ENCODE results near the gene PTPN14.

PTPN14 gene

GRCh38 chr1:214332946-214333798 lies 218.2 kb downstream of the PTPN14 start:
- Mint-ChIP-seq H3K27ac (no peak overlapping the region), H3K27me3 (no peaks in the 10 kb centered on the region), H3K4me1 (ENCODE audit: low read depth) (no peaks in the 10 kb centered on the region), H3K36me3 (ENCODE audit: low read depth) (peaks cover 79% of the 10 kb centered on the region), H3K4me3 (no peak overlapping the region), H3K9me3 (no peaks in the 10 kb centered on the region)
- DNase-seq = peak; percentile 58

- peak; percentile 67 for DNase-seq
- Mint-ChIP-seq H3K27me3 (no peaks in the 10 kb centered on the region), H3K36me3 (ENCODE audit: low read depth) (peaks cover 77% of the 10 kb centered on the region), H3K9me3 (no peaks in the 10 kb centered on the region), H3K4me1 (ENCODE audit: low read depth) (peaks cover 7% of the 10 kb centered on the region), H3K27ac (no peak overlapping the region), H3K4me3 (no peak overlapping the region)
Measured at GRCh38 chr1:214331827-214332423, 219.5 kb downstream of the PTPN14 start.

- H3K9me3 Mint-ChIP-seq = no peaks in the 10 kb centered on the region
- H3K27ac Mint-ChIP-seq = no peak overlapping the region
- H3K4me1 Mint-ChIP-seq (ENCODE audit: low read depth) = peaks cover 7% of the 10 kb centered on the region
- H3K27me3 Mint-ChIP-seq = no peaks in the 10 kb centered on the region
- H3K4me3 Mint-ChIP-seq = no peak overlapping the region
- no peak for DNase-seq
- peaks cover 75% of the 10 kb centered on the region for H3K36me3 Mint-ChIP-seq (ENCODE audit: low read depth)
Measured at GRCh38 chr1:214331180-214331579, 220.2 kb downstream of the PTPN14 start.

- Mint-ChIP-seq H3K27ac (no peak overlapping the region), H3K4me3 (no peak overlapping the region), H3K4me1 (ENCODE audit: low read depth) (peaks cover 7% of the 10 kb centered on the region), H3K27me3 (no peaks in the 10 kb centered on the region), H3K9me3 (no peaks in the 10 kb centered on the region), H3K36me3 (ENCODE audit: low read depth) (peaks cover 73% of the 10 kb centered on the region)
- DNase-seq = no peak
Measured at GRCh38 chr1:214330715-214331114, 220.7 kb downstream of the PTPN14 start.

GRCh38 chr1:214330222-214330621 lies 221.2 kb downstream of the PTPN14 start:
- no peak overlapping the region for H3K4me3 Mint-ChIP-seq
- no peak for DNase-seq
- H3K27me3 Mint-ChIP-seq = no peaks in the 10 kb centered on the region
- peaks cover 7% of the 10 kb centered on the region for H3K4me1 Mint-ChIP-seq (ENCODE audit: low read depth)
- no peaks in the 10 kb centered on the region for H3K9me3 Mint-ChIP-seq
- no peak overlapping the region for H3K27ac Mint-ChIP-seq
- H3K36me3 Mint-ChIP-seq (ENCODE audit: low read depth) = peaks cover 73% of the 10 kb centered on the region

- Mint-ChIP-seq H3K36me3 (ENCODE audit: low read depth) (peaks cover 72% of the 10 kb centered on the region), H3K9me3 (no peaks in the 10 kb centered on the region), H3K27me3 (no peaks in the 10 kb centered on the region), H3K27ac (no peak overlapping the region), H3K4me3 (no peak overlapping the region), H3K4me1 (ENCODE audit: low read depth) (peaks cover 7% of the 10 kb centered on the region)
- DNase-seq = no peak
Measured at GRCh38 chr1:214329470-214330220, 221.8 kb downstream of the PTPN14 start.

GRCh38 chr1:214328770-214329469 lies 222.5 kb downstream of the PTPN14 start:
- Mint-ChIP-seq H3K36me3 (ENCODE audit: low read depth) (peaks cover 73% of the 10 kb centered on the region), H3K27ac (no peak overlapping the region), H3K4me3 (no peak overlapping the region), H3K27me3 (no peaks in the 10 kb centered on the region), H3K9me3 (no peaks in the 10 kb centered on the region), H3K4me1 (ENCODE audit: low read depth) (peaks cover 7% of the 10 kb centered on the region)
- DNase-seq = peak; percentile 83

- no peaks in the 10 kb centered on the region for H3K9me3 Mint-ChIP-seq
- peaks cover 7% of the 10 kb centered on the region for H3K4me1 Mint-ChIP-seq (ENCODE audit: low read depth)
- H3K36me3 Mint-ChIP-seq (ENCODE audit: low read depth) = peaks cover 74% of the 10 kb centered on the region
- no peak overlapping the region for H3K4me3 Mint-ChIP-seq
- DNase-seq = no peak
- H3K27me3 Mint-ChIP-seq = no peaks in the 10 kb centered on the region
- H3K27ac Mint-ChIP-seq = peak overlapping the region; percentile 28
Measured at GRCh38 chr1:214327514-214327913, 223.9 kb downstream of the PTPN14 start.

GRCh38 chr1:214326406-214326805 lies 225.0 kb downstream of the PTPN14 start:
- H3K4me3 Mint-ChIP-seq = no peak overlapping the region
- no peaks in the 10 kb centered on the region for H3K9me3 Mint-ChIP-seq
- DNase-seq = no peak
- H3K27me3 Mint-ChIP-seq = no peaks in the 10 kb centered on the region
- no peak overlapping the region for H3K27ac Mint-ChIP-seq
- H3K36me3 Mint-ChIP-seq (ENCODE audit: low read depth) = peaks cover 80% of the 10 kb centered on the region
- H3K4me1 Mint-ChIP-seq (ENCODE audit: low read depth) = peaks cover 11% of the 10 kb centered on the region

- peaks cover 11% of the 10 kb centered on the region for H3K4me1 Mint-ChIP-seq (ENCODE audit: low read depth)
- peaks cover 73% of the 10 kb centered on the region for H3K36me3 Mint-ChIP-seq (ENCODE audit: low read depth)
- H3K4me3 Mint-ChIP-seq = no peak overlapping the region
- H3K27ac Mint-ChIP-seq = peak overlapping the region; percentile 22
- H3K27me3 Mint-ChIP-seq = no peaks in the 10 kb centered on the region
- no peaks in the 10 kb centered on the region for H3K9me3 Mint-ChIP-seq
- DNase-seq = no peak
Measured at GRCh38 chr1:214324896-214325800, 226.3 kb downstream of the PTPN14 start.

- Mint-ChIP-seq H3K27ac (peak overlapping the region; percentile 12), H3K4me3 (no peak overlapping the region), H3K4me1 (ENCODE audit: low read depth) (peaks cover 4% of the 10 kb centered on the region), H3K9me3 (no peaks in the 10 kb centered on the region), H3K36me3 (ENCODE audit: low read depth) (peaks cover 78% of the 10 kb centered on the region), H3K27me3 (no peaks in the 10 kb centered on the region)
- DNase-seq = no peak
Measured at GRCh38 chr1:214321705-214322453, 229.5 kb downstream of the PTPN14 start.

- DNase-seq = no peak
- Mint-ChIP-seq H3K27me3 (no peaks in the 10 kb centered on the region), H3K36me3 (ENCODE audit: low read depth) (peaks cover 84% of the 10 kb centered on the region), H3K9me3 (no peaks in the 10 kb centered on the region), H3K27ac (no peak overlapping the region), H3K4me1 (ENCODE audit: low read depth) (peaks cover 4% of the 10 kb centered on the region), H3K4me3 (no peak overlapping the region)
Measured at GRCh38 chr1:214319938-214320337, 231.5 kb downstream of the PTPN14 start.
